ENCODE results near the gene TFAP2C.
"Not testable (repeated sequence)": the region's sequence is repeated elsewhere in the genome, so short reads cannot be mapped to it uniquely, and the experiment has no call there.

TFAP2C gene

DNA sequence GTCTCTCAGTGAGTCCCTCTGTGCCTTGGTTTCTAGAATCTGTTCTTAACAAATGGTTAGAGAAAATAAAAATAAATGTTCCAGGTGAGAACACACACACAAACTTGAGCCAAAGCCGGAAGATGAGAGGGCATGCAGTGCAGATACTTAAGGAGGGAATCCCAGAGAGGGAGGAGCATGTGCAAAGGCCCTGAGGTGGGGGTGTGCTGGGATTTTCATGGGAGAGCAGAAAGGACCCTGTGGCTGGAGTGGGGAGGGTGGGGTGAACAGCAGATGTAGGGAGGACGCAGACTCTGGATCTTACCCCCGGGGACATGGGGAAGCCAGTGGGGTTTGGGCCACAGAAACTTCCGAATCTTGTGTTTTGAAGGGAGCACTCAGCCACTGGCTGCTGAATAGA, 17.5 kb downstream of the TFAP2C start:
- H3K36me3 Mint-ChIP-seq: no peaks in the 10 kb centered on the region
- H3K4me3 Mint-ChIP-seq: no peak overlapping the region
- H3K27me3 Mint-ChIP-seq: peaks cover 3% of the 10 kb centered on the region
- ATAC-seq (ENCODE audit: low read depth) (no peak), DNase-seq (ENCODE audit: low spot score in 2 of 2) (no peak)
- H3K27ac Mint-ChIP-seq: no peak overlapping the region
- no peaks in the 10 kb centered on the region for H3K4me1 Mint-ChIP-seq
- H3K9me3 Mint-ChIP-seq: no peaks in the 10 kb centered on the region

DNA sequence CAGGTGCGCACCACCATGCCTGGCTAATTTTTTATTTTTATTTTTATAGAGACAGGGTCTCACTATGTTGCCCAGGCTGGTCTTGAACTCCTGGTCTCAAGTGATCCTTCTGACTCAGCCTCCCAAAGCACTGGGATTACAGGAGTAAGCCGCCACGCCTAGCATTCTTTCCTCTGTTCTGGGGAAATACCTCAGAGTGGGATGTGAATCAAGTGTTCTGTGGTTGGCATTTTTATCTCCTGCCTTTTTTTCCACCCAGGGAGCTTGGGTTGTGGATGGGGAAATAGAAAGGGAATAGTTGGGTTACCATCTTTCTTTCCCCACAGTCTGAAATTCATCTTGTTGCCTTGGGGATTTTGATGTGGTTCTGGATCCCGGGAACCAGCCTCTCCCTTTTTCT, 24.1 kb downstream of the TFAP2C start:
- DNase-seq (ENCODE audit: low spot score in 2 of 2) (no peak), ATAC-seq (ENCODE audit: low read depth) (no peak)
- H3K27ac Mint-ChIP-seq: no peak overlapping the region
- no peaks in the 10 kb centered on the region for H3K4me1 Mint-ChIP-seq
- H3K36me3 Mint-ChIP-seq: no peaks in the 10 kb centered on the region
- H3K9me3 Mint-ChIP-seq: no peaks in the 10 kb centered on the region
- H3K4me3 Mint-ChIP-seq: no peak overlapping the region
- H3K27me3 Mint-ChIP-seq: peaks cover 3% of the 10 kb centered on the region

DNA sequence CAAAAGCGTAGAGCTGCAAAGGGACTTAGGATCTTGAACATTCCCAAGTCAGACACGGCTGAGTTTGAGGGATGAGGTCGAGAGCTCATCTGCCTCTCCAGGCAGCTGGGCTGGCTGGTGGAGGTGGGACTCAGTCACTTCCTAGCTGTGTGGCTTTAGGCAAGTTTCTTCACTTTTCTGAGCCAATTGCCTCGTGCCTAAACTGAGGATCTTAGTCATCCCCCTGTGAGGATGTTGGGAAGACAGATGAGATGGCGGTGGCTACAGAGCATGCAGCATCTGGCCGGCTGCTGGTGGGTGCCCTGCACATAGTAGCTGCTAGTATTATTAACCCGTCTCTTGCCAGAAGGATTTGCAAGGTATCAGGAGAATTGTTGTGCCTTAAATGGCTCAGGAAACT, 27.5 kb downstream of the TFAP2C start:
- peaks cover 3% of the 10 kb centered on the region for H3K27me3 Mint-ChIP-seq
- H3K4me3 Mint-ChIP-seq: no peak overlapping the region
- H3K9me3 Mint-ChIP-seq: no peaks in the 10 kb centered on the region
- H3K36me3 Mint-ChIP-seq: no peaks in the 10 kb centered on the region
- ATAC-seq (ENCODE audit: low read depth) (no peak), DNase-seq (ENCODE audit: low spot score in 2 of 2) (no peak)
- no peaks in the 10 kb centered on the region for H3K4me1 Mint-ChIP-seq
- no peak overlapping the region for H3K27ac Mint-ChIP-seq

DNA sequence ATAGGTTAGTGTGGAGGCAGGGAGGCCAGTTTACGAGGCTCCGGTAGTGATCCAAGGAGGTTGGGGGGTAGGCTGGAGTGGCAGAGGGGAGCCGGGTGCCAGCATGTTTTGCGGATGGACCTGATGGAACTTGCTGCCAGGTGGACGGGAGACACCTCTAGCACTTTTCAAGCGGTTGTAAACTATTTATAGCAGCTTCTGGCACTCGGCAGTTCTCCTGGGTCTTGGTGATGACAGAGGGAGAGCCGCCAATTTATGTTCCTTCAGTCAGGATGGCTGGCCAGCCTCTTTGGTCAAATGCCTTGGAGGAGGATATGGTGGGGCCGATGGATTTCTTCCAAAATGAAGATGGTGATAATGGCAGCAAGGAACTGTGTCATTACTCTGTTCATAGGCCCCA, 28.8 kb downstream of the TFAP2C start:
- Mint-ChIP-seq H3K9me3 (no peaks in the 10 kb centered on the region), H3K4me1 (no peaks in the 10 kb centered on the region), H3K27ac (no peak overlapping the region), H3K4me3 (no peak overlapping the region), H3K36me3 (no peaks in the 10 kb centered on the region), H3K27me3 (peaks cover 3% of the 10 kb centered on the region)
- ATAC-seq (ENCODE audit: low read depth): no peak
- no peak for DNase-seq (ENCODE audit: low spot score in 2 of 2)

DNA sequence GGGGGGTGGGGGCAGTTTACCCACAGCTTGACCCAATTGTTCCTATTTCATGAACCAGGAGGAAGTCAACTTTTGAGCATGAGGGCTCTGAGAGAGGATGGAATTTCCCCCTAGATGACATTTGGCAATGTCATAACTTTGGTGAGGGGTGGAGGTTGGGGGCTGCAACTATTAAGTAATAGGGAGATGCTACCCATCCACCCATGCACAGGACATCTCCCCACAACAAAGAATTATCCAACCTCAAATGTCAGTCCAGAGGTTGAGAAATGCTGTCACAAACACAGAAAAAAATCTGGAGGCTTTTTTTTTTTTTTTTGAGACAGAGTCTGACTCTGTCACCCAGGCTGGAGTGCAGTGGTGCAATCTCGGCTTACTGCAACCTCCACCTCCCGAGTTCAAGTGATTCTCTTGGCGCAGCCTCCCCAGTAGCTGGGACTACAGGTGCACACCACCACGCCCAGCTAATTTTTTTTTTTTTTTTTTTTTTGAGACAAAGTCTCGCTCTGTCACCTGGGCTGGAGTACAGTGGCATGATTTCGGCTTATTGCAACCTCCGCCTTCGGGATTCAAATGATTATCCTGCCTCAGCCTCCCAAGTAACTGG, 29.3 kb downstream of the TFAP2C start:
- H3K27me3 Mint-ChIP-seq; ATAC-seq (ENCODE audit: low read depth); H3K27ac Mint-ChIP-seq; H3K36me3 Mint-ChIP-seq; H3K4me1 Mint-ChIP-seq; H3K4me3 Mint-ChIP-seq; DNase-seq (ENCODE audit: low spot score in 2 of 2); H3K9me3 Mint-ChIP-seq: not testable (repeated sequence)

DNA sequence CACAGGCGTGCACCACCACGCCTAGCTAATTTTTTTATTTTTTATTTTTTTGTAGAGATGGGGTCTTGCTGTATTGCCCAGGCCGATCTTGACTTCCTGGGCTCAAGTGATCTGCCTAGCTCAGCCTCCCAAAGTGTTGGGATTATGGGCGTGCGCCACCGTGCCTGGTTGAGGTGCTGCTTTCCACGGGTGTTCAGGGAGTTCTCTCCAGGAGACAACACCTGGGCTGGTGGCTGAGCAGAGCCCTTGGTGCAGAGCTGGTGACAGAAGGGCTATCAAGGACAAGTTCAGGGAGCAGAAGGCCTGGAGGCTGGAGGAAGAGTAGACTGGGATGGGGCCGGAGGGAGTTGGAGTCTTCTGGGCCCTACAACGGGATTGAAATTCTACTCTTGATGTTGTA, 34.6 kb downstream of the TFAP2C start:
- H3K4me1 Mint-ChIP-seq: no peaks in the 10 kb centered on the region
- ATAC-seq (ENCODE audit: low read depth) (no peak), DNase-seq (ENCODE audit: low spot score in 2 of 2) (no peak)
- H3K4me3 Mint-ChIP-seq: no peak overlapping the region
- H3K9me3 Mint-ChIP-seq: no peaks in the 10 kb centered on the region
- H3K27me3 Mint-ChIP-seq: peaks cover 2% of the 10 kb centered on the region
- H3K36me3 Mint-ChIP-seq: no peaks in the 10 kb centered on the region
- no peak overlapping the region for H3K27ac Mint-ChIP-seq

DNA sequence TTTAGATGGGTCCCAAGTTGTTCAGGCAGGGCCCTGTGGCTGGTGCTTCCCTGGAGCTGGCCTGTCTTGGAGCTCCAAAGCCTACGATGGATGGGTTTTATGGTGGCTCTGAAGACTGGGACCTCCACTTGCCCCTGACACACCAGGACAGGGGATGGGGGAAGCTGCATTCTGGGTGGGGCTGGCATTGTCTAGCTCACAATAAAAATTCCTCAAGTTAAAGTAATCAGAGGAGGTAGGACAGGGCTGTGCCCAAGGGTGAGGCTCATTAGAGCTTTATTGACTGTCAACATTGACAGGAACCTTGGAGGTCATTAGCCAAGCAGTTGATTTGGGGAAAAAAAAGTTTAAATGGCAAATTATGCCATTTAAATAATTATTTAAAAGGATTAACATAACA, 35.7 kb downstream of the TFAP2C start:
- no peaks in the 10 kb centered on the region for H3K9me3 Mint-ChIP-seq
- no peak overlapping the region for H3K27ac Mint-ChIP-seq
- no peaks in the 10 kb centered on the region for H3K36me3 Mint-ChIP-seq
- ATAC-seq (ENCODE audit: low read depth) (no peak), DNase-seq (ENCODE audit: low spot score in 2 of 2) (no peak)
- no peaks in the 10 kb centered on the region for H3K4me1 Mint-ChIP-seq
- H3K4me3 Mint-ChIP-seq: no peak overlapping the region
- H3K27me3 Mint-ChIP-seq: peaks cover 2% of the 10 kb centered on the region

DNA sequence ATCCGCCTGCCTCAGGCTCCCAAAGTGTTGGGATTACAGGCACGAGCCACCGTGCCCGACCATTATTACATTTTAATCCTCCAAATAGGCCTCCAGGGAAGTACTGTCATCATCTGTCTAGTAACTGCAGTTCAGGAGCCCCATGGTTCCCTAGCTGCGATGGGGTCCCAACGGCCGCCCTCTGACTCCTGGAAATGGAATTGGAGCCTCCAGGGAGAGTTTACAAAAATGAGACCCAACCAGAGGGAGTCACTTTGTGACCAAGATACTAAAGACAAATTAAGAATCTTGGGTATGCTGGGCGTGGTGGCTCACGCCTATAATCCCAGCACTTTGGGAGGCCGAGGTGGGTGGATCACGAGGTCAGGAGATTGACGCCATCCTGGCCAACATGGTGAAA, 36.7 kb downstream of the TFAP2C start:
- H3K4me1 Mint-ChIP-seq: no peaks in the 10 kb centered on the region
- no peak for DNase-seq (ENCODE audit: low spot score in 2 of 2)
- no peaks in the 10 kb centered on the region for H3K36me3 Mint-ChIP-seq
- no peak for ATAC-seq (ENCODE audit: low read depth)
- no peaks in the 10 kb centered on the region for H3K9me3 Mint-ChIP-seq
- no peak overlapping the region for H3K27ac Mint-ChIP-seq
- no peak overlapping the region for H3K4me3 Mint-ChIP-seq
- peaks cover 2% of the 10 kb centered on the region for H3K27me3 Mint-ChIP-seq

DNA sequence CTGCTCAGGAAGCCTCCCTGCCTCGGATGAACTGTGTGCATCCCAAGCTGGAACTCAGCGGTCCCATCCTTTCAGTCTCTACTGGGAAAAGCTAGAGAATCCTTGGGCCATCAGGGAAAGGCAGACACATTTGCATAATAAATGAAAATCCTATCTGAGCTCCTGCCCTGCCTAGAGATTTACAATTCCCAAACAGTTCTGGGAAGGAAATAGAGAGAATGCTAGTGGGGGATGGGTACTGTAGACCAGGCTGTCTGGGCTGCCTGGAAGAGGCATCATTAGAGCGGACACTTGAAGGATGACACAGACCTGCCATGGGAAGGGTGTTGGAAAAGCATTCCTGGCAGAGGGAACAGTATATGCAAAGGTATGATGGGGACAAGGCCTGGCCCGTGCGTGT, 44.3 kb downstream of the TFAP2C start:
- Mint-ChIP-seq H3K4me1 (no peaks in the 10 kb centered on the region), H3K36me3 (peaks cover 2% of the 10 kb centered on the region), H3K9me3 (peaks cover 2% of the 10 kb centered on the region), H3K27ac (no peak overlapping the region), H3K4me3 (no peak overlapping the region), H3K27me3 (peaks cover 3% of the 10 kb centered on the region)
- no peak for DNase-seq (ENCODE audit: low spot score in 2 of 2)
- no peak for ATAC-seq (ENCODE audit: low read depth)

DNA sequence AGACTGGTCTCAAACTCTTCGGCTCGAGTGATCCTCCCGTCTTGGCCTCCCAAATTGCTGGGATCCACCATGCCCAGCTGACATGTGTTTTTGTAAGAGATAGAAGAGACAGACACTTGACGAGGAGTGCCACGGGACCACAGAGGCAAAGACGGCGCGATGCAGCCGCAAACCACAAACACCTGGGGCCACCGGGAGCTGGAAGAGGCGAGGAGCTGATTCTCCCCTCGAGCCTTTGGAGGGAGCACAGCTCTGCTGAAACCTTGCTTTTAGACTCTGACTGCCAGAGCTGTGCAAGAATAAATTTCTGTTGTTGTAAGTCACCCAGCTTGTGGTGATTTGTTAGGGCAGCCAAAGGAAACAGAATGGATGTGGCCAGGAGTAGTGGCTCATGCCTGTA, 46.9 kb downstream of the TFAP2C start:
- DNase-seq (ENCODE audit: low spot score in 2 of 2) (no peak), ATAC-seq (ENCODE audit: low read depth) (no peak)
- Mint-ChIP-seq H3K27me3 (peaks cover 3% of the 10 kb centered on the region), H3K27ac (no peak overlapping the region), H3K36me3 (peaks cover 2% of the 10 kb centered on the region), H3K9me3 (peaks cover 2% of the 10 kb centered on the region), H3K4me3 (no peak overlapping the region), H3K4me1 (no peaks in the 10 kb centered on the region)

DNA sequence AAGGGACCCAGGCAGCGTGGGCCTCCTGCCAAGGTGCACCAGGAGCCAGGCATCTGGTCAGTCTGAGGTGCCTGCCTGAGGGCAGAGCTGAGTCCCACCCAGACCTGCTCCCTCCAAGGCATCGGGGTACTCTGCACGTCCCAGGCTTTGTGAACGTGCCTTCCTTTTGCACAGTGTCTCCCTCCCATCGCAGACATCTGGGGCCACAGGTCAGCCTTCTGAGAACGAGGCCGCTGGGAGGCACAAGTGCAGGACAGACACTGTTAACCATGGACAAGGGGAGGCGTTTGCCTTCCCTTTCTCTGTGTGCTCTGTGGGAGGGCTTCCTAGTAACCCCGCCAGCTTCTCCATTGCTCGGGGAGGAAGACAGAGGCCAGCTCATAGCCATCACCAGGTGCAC, 47.6 kb downstream of the TFAP2C start:
- Mint-ChIP-seq H3K27me3 (peaks cover 3% of the 10 kb centered on the region), H3K36me3 (peaks cover 2% of the 10 kb centered on the region), H3K4me1 (no peaks in the 10 kb centered on the region), H3K27ac (no peak overlapping the region), H3K4me3 (no peak overlapping the region), H3K9me3 (peaks cover 2% of the 10 kb centered on the region)
- DNase-seq (ENCODE audit: low spot score in 2 of 2) (no peak), ATAC-seq (ENCODE audit: low read depth) (no peak)

DNA sequence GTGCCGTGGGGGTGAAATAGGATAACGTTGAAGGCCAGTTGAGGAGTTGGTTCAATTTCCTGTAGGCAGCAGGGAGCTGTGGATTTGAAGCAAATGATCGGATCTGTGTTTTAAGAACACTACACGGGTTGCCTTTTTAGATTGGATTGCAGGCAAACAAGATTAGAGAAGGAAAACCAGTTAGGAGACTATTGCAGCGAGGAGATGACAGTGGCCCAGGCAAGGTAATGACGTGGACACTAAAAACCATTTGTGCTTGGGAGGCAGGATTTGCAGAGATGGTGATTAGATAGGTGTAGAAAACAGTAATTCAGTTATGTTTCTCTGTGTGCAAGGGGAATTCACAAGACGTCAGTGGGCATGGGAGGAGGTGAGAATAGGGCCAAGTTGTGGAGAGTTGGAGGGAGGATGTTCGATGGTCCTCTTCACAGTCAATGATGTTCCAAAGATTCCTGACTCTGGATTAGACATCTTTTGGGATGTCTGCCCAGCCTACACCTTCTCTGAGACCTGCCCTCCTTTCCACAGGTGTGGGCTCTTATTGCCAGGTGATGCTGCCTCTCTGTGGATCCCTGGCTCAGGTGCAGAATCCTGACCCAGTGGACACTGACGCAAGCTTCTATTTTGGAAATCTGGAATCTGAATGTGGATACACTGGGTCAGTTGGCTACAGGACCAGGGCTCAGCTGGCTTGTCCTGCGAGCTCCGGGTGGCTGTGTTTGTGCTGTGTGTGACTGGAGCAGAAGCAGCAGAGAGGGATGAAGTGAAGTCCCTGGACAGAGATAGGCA, 54.2 kb downstream of the TFAP2C start:
- no peaks in the 10 kb centered on the region for H3K4me1 Mint-ChIP-seq
- H3K36me3 Mint-ChIP-seq: no peaks in the 10 kb centered on the region
- peaks cover 2% of the 10 kb centered on the region for H3K9me3 Mint-ChIP-seq
- DNase-seq (ENCODE audit: low spot score in 2 of 2) (no peak), ATAC-seq (ENCODE audit: low read depth) (no peak)
- no peak overlapping the region for H3K27ac Mint-ChIP-seq
- peaks cover 4% of the 10 kb centered on the region for H3K27me3 Mint-ChIP-seq
- H3K4me3 Mint-ChIP-seq: no peak overlapping the region

DNA sequence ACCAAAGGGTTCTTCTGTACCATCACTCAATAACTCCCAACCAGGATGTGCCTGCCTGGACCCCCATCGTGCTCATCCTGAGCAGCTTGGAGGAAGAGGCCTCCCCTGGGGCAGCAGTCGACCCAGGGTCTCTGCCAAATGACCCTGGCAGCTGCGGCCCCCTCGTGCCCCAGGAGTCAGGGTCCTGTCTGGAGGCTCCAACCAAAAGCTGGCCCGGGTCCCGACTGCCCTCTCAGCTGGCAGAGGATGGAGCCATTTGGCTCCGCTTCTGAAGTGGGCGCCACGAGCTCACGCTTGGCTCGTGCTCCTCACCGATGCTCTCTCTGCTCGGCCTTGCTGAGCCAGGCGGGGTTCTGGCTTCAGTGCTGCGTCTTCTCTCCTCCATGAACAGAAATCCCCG, 56.8 kb downstream of the TFAP2C start:
- ATAC-seq (ENCODE audit: low read depth) (no peak), DNase-seq (ENCODE audit: low spot score in 2 of 2) (no peak)
- Mint-ChIP-seq H3K36me3 (no peaks in the 10 kb centered on the region), H3K4me1 (no peaks in the 10 kb centered on the region), H3K4me3 (no peak overlapping the region), H3K27ac (no peak overlapping the region), H3K9me3 (peaks cover 2% of the 10 kb centered on the region), H3K27me3 (peaks cover 8% of the 10 kb centered on the region)

DNA sequence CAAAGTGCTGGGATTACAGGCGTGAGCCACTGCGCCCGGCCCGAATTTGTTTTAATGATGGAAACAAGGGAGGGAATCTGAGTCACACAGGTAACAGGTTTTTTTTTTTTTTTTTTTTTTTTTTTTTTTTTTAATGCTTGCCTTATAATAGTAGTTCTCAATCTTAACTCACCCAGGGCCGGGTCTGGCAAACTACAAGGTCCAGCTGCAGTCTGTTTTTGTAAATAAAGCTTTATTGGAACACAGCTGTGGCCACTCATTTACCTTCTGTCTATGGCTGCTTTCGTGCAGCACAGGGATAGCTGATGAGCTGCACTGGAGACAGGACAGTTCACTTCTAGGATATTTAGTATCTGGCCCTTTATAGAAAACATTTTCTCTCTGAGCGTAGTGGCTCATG, 58.0 kb downstream of the TFAP2C start:
- H3K27ac Mint-ChIP-seq: no peak overlapping the region
- no peaks in the 10 kb centered on the region for H3K36me3 Mint-ChIP-seq
- no peak for DNase-seq (ENCODE audit: low spot score in 2 of 2)
- H3K9me3 Mint-ChIP-seq: peaks cover 2% of the 10 kb centered on the region
- no peak overlapping the region for H3K4me3 Mint-ChIP-seq
- no peak for ATAC-seq (ENCODE audit: low read depth)
- H3K4me1 Mint-ChIP-seq: no peaks in the 10 kb centered on the region
- H3K27me3 Mint-ChIP-seq: peaks cover 8% of the 10 kb centered on the region

DNA sequence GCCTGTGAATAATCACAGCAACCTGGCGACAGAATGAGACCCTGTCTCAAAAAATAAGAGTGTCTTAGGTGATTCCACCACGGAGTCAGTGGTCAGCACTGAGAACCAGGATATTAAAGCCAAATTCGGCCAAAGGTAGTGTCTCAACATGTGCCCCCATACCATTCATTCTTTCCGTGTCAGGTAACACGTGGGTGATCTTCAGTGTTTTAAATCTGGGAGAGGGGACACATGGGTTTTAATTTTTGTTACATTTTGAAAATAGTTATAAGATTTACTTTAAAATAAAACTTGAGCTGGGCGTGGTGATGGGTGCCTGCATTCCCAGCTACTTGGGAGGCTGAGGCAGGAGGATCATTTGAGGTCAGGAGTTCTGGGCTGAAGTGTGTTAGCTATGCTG, 59.0 kb downstream of the TFAP2C start:
- Mint-ChIP-seq H3K4me1 (no peaks in the 10 kb centered on the region), H3K4me3 (no peak overlapping the region), H3K27me3 (peaks cover 7% of the 10 kb centered on the region), H3K36me3 (no peaks in the 10 kb centered on the region), H3K9me3 (peaks cover 2% of the 10 kb centered on the region), H3K27ac (no peak overlapping the region)
- ATAC-seq (ENCODE audit: low read depth) (no peak), DNase-seq (ENCODE audit: low spot score in 2 of 2) (no peak)
